ENCODE data around the gene SEL1L2.

Gene SEL1L2

DNA sequence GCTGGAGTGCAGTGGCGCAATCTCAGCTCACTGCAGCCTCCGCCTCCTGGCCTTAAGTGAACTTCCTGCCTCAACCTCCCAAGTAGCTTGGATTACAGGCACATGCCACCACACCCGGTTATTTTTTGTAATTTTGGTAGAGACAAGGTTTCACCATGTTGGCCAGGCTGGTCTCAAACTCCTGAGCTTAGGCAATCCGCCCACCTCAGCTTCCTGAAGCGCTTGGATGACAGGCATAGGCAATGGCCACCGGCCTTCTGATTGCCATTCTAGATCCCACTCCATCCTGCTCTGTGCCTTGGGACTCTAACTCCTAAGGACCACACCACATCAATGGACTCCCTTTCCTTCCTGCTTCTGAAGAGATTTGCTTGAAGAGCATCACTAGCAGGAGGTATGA, 60.6 kb downstream of the SEL1L2 start:
- DNase-seq, result no peak

DNA sequence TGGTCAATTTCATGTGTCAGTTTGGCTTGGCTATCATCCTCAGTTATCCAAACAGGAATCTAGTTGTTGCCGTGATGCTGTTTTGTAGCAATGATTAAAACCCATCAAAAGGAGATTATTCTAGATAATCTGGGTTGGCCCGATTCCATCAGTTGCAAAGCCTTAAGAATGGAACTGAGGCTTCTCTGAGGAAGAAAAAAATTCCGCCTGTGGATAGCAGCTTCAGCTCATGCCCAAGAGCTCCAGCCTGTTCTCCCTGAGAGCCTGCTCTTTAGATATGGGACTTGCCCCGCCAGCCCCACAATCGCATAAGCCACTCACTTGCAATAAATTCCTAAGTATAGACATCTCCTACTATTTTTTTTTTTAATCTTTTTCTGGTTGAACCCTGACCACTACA, 61.5 kb downstream of the SEL1L2 start:
- DNase-seq, result no peak

DNA sequence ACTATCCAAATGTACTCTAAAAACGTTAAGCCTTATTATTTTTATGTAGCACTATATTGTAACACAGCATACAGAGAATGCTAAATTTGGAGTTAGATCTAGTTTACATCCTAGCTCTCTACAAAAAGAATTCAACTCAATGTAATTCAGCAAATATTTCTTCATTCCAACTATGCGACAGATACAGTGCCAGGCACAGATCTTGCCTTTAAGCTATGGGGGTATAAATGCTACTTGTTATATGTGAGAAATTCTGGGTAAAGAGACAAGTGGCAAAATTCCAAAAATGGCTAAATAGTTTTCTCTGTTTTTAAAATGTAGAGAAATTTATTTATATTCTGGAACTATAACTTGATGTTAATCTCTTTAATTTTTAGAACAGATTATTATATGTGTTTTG, 63.2 kb downstream of the SEL1L2 start:
- no peak for DNase-seq

DNA sequence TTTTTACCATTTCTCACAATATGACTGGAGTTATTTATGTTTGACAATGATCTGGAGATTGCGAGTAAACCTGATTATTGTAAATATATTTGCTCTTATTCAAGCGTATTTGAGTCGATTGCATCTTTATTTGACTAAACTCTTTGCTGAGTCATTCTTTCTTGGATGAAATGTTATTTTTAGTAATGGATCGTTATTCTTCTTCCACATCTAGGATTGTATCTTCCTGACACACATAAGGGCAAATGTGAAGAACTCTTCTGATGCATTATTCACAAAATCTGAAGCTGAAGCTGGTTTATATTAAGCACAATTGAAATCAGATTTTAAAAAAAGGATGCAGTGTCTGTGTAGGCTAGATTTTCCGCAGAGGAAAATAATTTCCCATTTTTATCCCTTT, 68.2 kb downstream of the SEL1L2 start:
- no peak for DNase-seq

DNA sequence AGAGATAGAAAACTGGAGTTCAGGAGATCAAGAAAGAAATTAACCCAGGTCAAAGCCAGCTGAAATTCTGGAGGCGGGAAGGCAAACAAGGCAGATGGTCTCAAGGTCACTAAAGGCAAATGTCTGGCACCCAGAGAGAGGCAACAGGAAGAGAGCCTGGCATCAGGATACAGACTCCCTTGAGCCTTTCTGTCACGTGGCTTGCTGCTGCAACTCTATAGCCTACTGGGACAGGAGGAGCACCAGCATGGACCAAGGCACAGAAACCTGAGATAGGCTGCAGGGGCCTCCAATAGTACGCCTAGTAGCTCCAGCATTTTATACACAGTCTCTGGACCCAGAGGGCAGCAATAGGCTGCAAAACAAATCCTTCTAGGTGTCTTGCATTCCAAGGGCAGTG, 75.1 kb downstream of the SEL1L2 start:
- DNase-seq, result no peak

DNA sequence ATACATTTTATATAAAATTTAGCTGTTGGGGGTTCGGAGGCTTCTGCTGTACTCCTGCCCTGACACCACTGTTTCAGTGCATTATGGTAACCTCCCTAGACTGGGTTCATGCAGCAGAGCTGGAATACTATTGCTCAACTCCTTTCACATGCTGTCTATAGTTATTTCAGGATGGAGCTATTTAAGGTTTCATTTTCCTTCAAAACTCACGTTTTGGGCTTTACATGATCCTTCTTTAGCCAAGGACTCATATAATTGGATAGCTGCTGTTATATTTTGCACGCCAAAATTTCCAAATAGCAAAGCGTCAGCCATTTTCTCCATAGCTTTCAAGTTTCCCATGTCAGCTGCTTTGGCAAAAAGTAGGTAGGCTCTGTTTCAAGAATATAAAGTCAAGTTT, 76.8 kb downstream of the SEL1L2 start:
- DNase-seq, result no peak

DNA sequence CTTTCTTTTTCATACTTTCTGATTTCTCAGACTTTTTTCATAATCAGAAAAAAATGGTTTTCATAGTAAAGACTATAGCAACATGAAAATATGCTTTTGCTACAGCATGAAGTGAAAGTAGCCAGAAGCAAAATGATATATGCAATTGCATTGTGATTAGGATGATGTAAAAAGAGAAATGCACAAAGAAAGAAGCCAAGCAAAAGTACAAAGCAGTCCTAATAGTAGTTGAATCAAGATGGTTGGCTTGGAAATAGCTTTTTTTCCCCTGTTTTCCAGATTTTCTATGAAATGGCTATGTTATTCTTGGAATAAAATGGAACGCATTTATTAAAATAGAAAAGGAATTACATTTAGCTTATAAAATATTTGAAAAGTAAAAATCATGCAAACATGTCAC, 77.3 kb downstream of the SEL1L2 start:
- DNase-seq, result no peak

DNA sequence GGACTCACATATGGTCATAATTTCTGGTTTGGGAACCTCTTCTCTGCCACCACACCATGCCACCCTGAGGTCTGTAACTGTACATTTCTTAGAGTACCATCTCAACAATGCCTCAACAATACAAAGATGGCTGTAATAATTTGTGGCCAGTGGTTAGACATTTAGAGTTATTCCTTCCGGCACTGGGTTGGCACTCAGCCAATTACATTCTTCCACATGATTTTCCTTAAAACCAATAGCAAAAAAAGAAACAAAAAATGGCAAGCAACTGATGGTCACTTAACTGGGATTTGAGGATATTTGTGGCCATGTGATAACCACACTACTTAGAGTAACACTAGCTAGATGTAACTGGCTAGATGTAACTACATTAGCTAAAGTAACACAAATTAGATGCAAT, 79.9 kb downstream of the SEL1L2 start:
- DNase-seq, result no peak

DNA sequence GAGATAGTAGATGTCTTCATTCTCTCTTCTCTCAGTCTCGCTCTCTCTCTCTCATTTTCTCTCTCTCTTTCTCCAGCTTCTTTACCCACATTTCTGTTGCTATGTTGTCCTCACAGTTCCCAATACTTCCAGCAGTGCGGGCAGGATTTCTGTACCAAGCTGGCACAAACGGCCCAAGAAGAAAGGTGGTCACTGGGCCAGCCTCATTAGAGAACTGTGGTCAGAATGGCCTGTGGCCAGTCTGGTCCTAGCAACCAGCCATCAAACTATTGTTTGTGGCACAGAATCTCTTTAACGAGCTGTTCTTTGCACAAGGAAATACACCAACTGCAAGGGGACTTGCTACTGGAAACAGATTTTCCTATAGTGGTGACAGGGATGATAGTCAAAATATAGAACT, 81.3 kb downstream of the SEL1L2 start:
- no peak for DNase-seq

DNA sequence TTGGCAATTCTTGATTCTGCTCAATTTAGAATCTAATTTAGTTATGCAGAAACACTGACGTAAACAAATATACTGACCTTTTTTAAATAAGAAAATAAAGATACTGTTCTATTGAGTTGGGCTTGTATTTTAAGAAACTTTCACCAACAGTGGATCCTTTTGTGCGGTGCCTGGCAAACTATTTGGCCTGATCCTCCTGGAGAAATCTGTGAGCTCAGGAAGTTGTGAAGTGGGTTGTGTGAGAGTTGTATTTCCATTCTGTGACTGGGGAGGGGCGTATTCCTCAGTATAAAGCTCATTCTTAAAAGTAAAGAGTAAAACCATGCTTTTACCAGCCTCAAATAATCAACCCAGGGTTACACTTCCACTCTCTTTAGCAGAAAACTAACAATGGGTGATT, 85.6 kb downstream of the SEL1L2 start:
- no peak for DNase-seq

DNA sequence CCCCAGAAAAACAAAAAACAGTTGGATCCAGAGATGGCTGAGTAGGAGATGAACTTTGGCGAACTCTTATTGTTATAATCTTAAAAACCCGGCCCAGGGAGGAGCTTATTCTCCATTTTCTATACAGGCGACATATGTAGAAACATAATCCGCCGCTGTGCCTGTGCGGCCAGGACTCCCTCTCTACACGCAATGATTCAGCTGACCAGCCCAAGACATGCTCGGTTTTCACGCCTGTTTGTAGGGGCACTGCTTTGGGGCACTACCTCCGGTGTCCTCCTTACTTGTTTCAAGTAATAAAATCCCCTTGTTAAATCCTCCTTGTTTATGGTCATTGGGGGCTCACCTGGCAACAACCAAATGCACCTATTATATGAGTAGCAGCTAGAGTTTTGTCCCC, 89.9 kb downstream of the SEL1L2 start:
- no peak for DNase-seq

DNA sequence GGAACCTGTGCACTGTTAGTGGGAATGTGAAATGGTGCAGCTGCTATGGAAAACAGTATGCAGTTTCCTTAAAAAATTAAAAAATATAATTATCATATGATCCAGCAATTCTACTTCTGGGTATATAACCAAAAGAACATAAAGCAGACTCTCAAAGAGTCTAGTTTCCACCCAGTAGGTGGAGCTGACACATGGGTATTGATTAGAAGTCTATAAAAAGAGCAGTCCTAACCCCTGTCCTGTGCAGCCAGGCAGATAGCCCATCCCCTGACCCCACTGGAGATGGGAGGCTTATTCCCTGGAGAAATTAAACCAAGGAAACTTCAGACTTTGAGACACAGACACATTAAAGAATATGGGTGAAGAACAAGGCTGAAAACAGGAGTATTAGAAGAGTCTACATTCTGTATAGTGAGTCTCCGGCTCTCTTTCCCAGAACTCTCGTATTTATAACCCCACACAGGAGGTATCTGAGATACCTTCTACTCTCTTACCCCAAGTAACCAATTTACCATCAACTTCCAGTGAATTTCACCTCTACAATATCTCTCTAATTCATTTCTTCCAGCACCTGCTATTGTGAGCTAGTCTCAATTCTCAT, 92.3 kb downstream of the SEL1L2 start:
- no peak for DNase-seq

DNA sequence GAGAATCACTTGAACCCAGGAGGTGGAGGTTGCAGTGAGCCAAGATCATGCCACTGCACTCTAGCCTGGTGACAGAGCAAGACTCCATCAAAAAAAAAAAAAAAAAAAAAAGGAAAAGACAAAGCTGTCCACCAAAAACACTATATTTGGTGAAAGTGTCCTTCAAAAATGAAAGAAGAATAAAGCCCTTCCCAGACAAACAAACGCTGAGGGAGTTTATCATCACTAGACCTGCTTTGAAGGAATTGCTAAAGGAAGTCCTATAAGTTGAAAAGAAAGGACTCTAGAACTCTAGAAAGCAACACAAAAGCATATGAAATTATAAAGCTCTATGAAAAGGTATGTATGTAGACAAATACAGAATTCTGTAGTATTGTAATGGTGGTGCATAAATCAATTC, 98.8 kb downstream of the SEL1L2 start:
- no peak for DNase-seq

DNA sequence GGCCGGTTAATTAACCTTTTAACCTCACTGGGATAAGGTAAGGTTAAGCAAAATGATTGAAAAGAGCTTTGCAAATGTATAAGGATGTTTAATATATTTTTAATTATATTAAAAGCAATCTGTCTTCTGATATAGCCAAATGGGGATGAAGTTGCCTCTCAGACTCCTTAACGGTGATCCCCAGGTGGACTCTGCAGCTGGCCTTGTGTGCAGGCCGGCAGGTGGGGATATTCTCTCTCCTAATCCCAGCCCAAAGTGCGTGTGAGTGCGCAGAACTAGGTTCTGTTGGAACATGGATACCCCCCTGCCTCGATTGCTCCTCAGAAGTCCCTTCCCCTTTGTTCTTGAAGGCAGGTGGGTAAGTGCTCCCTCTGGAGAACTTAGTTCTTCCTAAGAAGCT, 105.6 kb downstream of the SEL1L2 start:
- DNase-seq, result no peak

DNA sequence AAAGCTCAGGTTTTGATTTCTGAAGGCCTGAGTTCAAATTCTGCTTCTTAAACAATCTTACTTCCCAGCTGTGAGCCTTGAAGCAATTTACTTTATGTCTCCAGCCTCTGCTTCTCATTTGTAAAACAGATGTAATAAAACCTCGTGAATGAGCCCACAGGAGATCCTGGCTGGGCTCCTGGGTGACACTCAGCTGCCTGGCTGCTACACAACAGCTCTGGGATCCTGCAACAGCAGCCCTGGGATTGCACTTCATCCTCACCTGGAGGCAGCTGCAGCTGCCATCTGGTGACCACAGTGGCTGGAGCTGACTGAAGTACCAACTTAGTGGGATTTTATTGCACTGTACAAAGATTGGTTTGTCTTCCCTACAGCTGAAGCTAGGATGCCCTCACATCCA, 107.0 kb downstream of the SEL1L2 start:
- DNase-seq, result no peak

DNA sequence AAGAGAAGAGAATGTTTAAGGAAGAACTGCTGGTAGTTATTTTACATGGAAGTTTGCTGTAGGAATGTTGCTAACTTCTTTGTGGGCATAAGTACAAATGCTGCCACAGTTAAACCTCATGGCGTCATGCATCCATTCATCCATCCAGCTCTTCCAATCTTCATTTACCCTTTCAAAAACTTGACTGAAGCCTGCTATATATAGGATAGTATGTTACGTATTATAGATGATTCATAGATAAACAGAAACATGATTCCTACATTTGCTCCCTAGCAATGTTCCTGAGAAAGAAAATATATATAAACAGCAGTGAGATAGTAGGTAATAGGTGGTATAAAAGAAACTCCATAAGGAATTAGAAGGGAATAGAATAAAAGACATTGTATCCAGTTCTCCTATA, 111.8 kb downstream of the SEL1L2 start:
- DNase-seq, result no peak

DNA sequence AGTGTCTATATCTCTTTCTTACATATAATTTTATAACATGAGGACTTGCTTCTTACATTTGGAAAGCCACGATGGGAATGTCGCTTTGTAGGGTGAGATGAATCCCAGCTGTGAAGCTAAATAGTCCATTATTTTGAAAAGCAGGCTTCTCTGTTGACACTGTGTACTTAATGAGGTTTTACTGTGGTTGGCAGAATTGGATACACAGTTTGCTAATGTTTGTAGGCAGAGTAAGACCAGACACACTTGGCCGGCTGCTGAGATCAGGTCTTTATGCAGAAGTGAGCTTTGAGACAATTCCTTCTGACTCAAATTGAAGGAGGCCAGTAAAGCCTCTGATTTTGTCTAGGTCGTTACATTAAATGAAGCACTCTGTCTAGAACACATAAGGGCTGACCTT, 112.6 kb downstream of the SEL1L2 start:
- DNase-seq, result no peak

DNA sequence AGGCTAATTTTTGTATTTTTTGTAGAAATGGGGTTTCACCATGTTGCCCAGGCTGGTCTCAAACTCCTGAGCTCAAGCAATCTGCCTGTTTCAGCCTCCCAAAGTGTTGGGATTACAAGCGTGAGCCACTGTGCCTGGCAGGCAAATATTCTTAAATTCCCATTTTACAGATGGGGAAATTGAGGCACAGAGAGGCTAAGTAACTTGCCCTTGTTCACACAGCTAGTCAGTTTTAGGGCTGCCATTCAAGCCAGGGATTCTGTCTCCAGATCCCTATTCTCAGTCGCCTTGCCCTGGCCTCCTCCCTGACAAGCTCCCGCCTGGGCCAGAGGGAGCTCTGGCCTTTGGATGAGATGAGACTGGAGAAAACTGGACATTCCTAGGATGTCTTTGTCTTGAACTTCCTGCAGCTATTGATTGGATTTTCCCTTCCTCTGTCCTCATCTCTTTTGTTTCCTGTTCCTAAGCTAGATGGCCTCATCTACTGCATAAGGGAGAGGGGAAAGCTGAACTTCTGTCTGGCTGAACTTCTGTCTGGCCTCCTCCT, 115.1 kb downstream of the SEL1L2 start:
- no peak for DNase-seq

DNA sequence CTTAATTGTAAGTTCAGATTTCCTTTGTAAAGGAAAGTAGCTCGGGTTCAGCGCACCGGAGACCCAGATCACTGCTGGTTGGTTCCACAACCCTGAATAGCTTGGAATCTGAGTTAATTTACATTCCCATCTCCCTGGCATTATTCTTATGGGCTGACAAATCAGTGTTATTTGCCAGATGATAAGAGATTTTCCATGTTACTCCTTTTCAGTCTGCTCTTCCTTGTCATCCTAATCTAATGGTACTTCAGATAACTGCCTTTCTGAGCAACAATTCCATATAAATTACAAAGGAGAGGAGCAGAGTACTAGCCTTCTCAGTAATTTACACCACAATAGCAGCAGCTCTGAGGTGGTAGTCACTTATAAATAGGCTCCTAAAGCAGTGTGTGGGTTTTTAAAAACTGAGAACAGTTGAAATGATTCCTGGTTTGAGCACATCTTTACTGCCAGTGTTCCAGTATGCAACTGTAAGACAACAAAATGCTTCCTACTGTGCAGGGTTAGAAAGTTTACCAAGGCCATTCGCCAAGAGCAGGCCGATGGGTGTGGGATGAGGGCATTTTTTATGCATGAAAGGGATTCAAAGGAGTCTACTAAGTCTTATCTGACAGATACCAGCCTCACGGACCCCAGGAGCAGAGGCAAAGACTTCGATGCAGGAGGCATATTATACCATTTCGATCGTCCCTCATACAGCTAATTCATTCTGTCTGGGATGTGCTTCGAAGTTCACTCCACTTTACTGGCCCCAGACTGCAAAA, 115.8 kb downstream of the SEL1L2 start:
- DNase-seq, result no peak

DNA sequence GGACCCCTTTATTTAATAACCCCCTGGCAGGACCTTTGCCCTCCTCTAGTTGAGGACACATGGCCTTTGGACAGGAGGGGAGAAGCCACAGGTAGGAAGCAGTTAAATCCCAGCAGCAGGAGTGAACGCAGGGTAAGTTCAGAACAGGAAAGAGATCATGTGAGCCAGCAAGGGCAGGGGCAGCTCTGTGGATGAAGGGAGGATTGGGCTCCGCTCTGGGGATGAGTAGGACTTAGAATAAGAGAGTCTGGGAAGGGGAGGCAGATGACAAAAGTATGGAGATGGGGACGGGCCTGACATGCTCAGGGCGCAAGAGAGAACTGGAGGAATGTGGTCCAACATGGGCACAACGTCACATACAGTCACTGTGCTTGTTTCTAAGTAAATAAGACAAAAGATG, 116.6 kb downstream of the SEL1L2 start:
- DNase-seq, result no peak

DNA sequence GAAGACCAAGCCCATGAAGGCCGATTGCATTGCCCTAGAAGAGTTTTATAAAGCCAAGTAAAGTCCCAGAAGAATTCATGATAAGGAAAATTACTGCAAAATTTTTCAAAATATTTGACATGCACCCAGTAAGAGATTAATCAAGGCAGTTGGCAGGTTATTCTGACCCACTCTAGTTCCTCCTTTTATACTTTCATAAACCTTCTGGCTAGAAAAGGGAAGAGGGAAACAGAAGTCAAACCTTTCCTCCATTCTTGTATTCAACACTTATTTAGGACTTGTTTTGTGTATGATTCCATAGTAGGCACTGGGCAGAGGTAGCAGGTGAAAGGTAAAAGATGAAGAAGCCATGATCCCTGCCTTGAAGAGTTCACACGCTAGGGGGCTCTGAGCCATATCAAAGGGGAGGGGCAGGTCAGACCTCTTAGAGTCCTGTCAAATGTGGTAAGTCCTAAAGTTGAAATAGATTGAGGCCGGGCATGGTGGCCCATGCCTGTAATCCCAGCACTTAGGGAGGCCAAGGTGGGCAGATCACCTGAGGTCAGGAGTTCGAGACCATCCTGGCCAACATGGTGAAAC, 120.2 kb downstream of the SEL1L2 start:
- no peak for DNase-seq

DNA sequence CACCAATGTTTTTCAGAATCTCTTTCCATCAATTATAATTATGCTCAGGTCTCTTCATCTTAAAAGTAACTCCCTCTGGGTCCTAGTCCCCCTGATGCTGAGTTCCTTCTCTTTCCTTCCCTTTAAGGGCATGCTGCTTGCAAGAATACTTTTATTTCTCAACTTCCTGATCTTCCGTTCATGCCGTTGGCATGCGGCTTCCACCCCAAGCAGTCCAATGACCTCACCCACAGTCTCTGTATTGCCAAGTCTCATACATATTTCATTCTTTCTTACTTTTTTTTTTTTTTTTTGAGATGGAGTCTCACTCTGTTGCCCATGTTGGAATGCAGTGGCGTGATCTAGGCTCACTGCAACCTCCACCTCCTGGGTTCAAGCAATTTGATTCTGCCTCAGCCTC, 122.1 kb downstream of the SEL1L2 start:
- DNase-seq, result no peak

DNA sequence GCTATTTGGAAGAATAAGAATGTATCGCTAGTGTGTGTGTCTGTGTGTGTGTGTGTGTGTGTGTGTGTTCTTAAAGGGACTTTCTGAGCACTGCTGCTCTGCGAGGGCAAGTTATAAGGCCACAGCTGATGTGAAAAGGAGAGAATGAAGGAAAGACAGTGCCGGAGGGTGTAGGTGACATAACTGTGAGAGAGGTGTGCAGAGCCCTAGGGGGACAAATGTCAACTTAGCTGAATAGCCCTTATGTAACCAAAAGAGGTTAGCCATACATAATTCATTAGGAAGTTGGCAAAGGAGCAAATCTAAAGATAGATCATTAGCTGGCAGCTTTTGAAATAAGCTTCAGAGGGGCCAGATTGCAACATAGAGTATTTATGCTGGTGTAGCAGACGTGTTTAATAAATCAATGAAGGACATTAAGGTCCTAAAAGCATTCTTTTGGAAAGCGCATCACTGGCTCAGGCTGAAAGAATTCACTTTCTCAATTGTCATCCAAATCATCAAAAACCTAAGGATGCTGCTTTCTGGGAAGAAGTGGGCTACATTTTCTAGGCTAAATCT, 124.5 kb downstream of the SEL1L2 start:
- no peak for DNase-seq

DNA sequence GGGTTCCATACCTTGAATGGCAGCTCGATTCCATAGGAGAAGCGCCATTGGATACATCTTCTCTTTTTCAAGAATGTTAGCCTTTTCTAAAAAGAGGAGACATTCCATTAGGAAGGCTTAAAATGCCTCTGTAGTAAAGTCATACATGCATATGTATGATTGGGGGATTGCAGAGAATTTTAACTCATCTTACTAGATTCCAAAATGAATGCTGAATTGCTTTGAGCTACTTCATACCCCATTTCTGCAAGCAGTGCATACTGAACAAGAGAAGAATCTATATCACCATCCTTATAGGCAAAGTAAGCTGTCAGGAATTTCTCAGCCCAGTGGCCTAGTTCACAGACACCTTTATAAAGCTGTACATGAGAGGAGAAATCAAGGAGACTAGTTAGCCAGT, 125.3 kb downstream of the SEL1L2 start:
- DNase-seq, result no peak
